ENCODE results near the gene MYLIP.

GRCh38 chr6:16196984-16197546 lies 68.2 kb downstream of the MYLIP start:
- no peak for TF ChIP-seq CTCF (tag by site-specific recombination; IDR thresholded peaks at IDR 0.05)
- TF ChIP-seq ZNF76 (tag by site-specific recombination; IDR thresholded peaks at IDR 0.05; ENCODE audit: borderline replicate concordance, low read depth) = no peak
- no peak for TF ChIP-seq TCF7L2 (IDR thresholded peaks at IDR 0.05; ENCODE audit: borderline replicate concordance, low read depth, low read length)
- no peak for TF ChIP-seq ZNF274 (IDR thresholded peaks at IDR 0.05; ENCODE audit: low read length)
- TF ChIP-seq ZNF274 (tag by site-specific recombination; IDR thresholded peaks at IDR 0.05; ENCODE audit: borderline replicate concordance) = no peak
- TF ChIP-seq MYNN (tag by site-specific recombination; IDR thresholded peaks at IDR 0.05; ENCODE audit: borderline replicate concordance) = no peak
